Right ventricle myocardium inferior (tissue), 1 donor: ENCODE data around the gene INTS1. TPM values are rescaled to one million over a fixed set of nuclear protein-coding genes. Genes with fewer than 3 reads are reported as not detected.
"Not testable (repeated sequence)": the region's sequence is repeated elsewhere in the genome, so short reads cannot be mapped to it uniquely, and the experiment has no call there.

Experiments
- ATAC-seq: fragments of 200-7000 bp; cut with Tn5 transposase; one replicate; pipeline ENCODE4 v1.9.1; 2020; ENCODE audit warnings: mild to moderate bottlenecking, moderate library complexity
- DNase-seq: peaks from one replicate; pipeline ENCODE4 v3.0.0; 2021; ENCODE audit errors: missing footprints
- intact Hi-C: fragments of 100-400 bp; cut with DNase I; formaldehyde crosslinking; loops from one replicate; pipeline ENCODE4 v1.11.0; 2022
- total RNA-seq: library from RNA; stranded (reverse); fragmentation: NEBNext Ultra II Directional; extraction: Animal tissue kit (Norgen Biotek cat#: 25700); gene quantifications from one replicate; pipeline ENCODE4 v1.2.1, GENCODE V29; 2021
- donor health status: DM: no; HTN: yes; CAD: no; lungs with severe emphysema.

The INTS1 gene
- total RNA-seq, 1 donor from 2014 or later, result 25.8 TPM

DNA sequence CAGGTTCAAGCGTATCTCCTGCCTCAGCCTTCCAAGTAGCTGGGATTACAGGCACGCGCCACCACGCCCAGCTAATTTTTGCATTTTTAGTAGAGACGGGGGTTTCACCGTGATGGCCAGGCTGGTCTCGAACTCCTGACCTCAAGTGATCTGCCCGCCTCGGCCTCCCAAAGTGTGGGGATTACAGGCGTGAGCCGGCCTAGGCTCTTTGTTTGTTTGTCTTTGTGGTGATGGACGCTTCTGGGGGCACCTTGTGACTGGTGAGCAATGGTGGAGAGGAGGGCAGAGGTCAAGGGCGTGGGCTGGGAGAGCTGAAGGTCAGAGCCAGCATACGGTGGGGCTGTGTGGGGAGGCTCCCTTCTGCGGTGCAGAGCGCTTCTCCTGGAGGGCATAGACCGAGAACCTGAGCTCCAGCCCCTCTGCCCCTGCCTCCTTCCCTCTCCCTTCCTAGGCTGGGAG is 11.3 kb upstream of the INTS1 start:
- DNase-seq, result peak; percentile 20
- ATAC-seq, intact Hi-C loops: not testable (repeated sequence)

DNA sequence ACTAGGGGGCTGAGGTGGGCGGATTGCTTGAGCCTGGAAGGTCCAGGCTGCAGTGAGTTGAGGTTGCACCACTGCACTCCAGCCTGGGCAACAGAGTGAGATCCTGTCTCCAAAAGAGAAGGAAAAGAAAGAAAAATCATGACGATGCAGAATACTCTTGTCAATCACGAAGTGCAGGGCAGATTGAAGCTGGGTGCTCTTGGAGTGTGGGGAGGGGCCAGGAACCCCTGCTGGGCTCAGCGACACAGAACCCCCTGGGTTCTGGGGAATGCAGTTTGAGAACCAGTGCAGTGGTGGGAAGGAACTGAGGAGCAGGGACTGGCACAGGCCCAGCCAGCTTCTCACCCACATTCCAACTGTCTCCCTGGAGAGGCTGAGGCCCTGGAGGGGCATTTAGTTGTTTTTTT is 10.8 kb upstream of the INTS1 start:
- DNase-seq (peak; percentile 20), ATAC-seq (no peak)
- intact Hi-C loops, result no loop called here

GRCh38 chr7:1514407-1514806 is 10.2 kb upstream of the INTS1 start:
- intact Hi-C loops, result no loop called here
- peak; percentile 60 for DNase-seq
- no peak for ATAC-seq

DNA sequence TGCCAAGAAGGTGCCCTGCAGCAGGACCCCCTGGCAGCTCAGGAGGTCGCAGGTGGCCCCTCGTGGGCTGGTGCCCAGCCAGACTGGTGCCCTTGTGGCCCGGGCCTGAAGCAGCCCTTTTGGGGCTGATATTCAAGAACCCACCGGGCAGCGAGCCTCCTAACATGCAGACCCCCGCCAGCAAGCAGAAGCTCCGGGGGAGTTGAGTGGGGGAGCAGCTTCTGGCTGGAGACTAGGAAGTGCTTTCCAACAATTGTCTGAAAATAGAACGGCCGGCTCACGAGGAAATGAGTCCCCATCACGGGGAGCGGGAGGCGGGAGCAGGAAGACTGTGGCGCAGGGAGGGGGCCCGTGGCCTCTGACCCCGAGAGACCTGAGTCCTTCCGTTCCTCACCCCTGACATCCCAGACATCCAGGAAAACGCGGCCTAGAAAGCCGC is 9.5 kb upstream of the INTS1 start:
- intact Hi-C loops, result loop anchor here (2.0 kb wide), 1 partner anchor 23 kb away; no protein-coding TSS in a partner anchor
- ATAC-seq (peak; percentile 53), DNase-seq (peak; percentile 76)

GRCh38 chr7:1512781-1513656 is 8.8 kb upstream of the INTS1 start:
- DNase-seq (peak; percentile 88), ATAC-seq (peak; percentile 91)
- intact Hi-C loops, result loop anchor here (2.0 kb wide), 1 partner anchor 24 kb away; no protein-coding TSS in a partner anchor

- intact Hi-C loops, result loop anchor here (2.0 kb wide), 1 partner anchor 25 kb away; no protein-coding TSS in a partner anchor
- no peak for ATAC-seq
- peak; percentile 51 for DNase-seq
Measured at GRCh38 chr7:1511444-1512422, 7.5 kb upstream of the INTS1 start.

DNA sequence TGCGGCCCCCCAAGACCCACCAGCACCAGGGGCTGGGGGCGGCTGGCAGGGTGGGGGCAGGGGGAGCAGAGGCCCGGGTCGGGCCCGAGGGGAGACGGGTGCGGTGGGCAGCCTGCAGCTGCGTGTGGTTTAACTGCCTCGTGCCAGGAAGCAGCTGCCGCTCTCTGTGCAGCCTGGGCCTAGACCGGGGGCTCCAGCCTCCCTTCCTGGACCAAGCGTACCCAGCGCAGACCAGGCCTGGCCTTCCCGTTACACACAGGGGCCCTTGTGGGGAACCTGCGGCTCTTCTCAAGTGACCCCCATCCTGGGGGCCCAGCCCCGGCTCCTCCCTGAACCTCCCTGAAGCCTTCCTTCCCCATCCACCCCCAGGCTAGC is 6.6 kb upstream of the INTS1 start:
- intact Hi-C loops, result no loop called here
- no peak for ATAC-seq
- DNase-seq, result peak; percentile 41

- peak; percentile 49 for DNase-seq
- no peak for ATAC-seq
- intact Hi-C loops, result no loop called here
Measured at GRCh38 chr7:1509226-1509625, 5.0 kb upstream of the INTS1 start.

DNA sequence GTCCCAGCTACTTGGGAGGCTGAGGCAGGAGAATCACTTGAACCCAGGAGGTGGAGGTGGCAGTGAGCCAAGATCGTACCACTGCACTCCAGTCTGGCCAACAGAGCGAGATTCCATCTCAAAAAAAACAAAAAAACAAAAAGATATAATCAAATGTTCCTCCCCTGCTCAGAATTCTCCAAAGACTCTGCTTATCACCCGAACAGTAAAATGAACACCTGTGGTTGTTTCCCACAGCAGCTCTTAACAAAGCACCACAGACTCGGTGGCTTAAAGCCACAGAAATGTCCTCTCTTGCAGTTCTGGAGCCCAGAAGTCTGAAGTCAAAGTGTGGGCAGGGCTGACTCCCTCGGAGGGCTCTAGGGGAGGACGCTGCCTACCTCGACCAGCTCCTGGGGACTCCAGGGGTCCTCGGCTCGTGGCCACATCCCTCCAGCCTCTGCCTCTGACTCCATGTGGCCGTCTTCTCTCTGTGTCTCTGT is 4.1 kb upstream of the INTS1 start:
- DNase-seq (peak; percentile 22), ATAC-seq (no peak)
- intact Hi-C loops, result no loop called here

DNA sequence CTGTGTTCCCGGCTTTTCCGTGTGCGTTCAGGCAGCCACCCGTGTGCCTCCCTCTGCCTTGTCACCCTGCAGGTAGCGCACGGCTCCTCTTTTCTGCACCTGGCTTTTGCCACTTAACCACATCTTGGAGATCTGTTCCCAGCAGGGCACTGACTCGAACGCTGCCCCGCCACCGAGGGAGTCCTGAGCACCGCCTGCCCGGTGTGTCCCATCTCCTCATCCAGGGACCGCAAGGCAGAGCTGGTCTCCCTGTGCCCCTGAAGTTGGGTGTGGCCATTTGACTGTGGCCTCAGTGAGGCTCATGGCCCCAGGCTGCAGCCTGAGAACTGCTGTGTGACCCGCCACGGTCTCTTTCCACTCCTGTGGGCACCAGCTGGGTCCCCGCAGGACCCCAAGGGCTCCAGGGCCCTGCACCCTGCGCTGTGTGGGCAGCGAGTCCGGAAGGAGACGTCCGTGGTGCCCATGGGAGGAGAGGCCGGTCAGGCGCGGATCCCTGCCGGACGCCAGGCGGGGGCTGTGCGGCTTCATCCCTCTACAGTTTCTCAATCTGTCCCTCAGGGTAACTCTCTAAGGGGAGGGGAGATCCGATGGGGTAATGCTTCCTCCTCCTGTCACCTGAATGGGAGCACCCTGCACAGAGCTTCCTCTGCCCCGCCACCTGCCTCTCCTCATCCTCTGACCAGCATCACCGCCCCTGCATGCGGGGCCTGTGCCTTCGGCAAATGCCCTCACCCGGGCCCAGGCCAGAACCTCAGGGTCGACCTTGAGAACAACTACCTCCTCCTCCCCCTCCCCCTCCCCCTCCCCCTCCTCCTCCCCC is 1.8 kb upstream of the INTS1 start:
- intact Hi-C loops, result loop anchor here (2.0 kb wide), 1 partner anchor 27 kb away; no protein-coding TSS in a partner anchor
- DNase-seq (peak; percentile 66), ATAC-seq (no peak)

DNA sequence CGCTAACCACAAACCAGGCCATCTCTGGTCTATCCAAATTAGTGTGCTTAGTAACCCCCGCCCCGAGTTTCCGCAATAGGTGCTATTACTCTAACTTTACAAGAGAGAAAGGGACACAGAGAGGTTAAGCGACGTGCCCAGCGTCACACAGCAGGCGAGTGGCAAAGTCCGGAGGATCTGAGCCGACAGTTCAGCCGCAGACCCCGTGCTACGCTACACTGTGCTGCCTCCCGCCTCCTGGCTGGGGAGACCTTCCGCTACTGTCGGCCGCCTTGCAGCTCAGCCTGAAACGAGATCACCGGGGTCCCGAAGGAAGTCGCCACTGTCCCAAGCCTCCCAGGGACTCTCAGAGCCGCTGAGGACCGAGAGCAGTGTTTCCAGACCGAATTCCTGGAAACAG is 799 bp downstream of the INTS1 start:
- ATAC-seq (no peak), DNase-seq (peak; percentile 60)
- intact Hi-C loops, result no loop called here

- DNase-seq (peak; percentile 47), ATAC-seq (no peak)
- intact Hi-C loops, result no loop called here
Measured at GRCh38 chr7:1502845-1503244, 1.3 kb downstream of the INTS1 start.

DNA sequence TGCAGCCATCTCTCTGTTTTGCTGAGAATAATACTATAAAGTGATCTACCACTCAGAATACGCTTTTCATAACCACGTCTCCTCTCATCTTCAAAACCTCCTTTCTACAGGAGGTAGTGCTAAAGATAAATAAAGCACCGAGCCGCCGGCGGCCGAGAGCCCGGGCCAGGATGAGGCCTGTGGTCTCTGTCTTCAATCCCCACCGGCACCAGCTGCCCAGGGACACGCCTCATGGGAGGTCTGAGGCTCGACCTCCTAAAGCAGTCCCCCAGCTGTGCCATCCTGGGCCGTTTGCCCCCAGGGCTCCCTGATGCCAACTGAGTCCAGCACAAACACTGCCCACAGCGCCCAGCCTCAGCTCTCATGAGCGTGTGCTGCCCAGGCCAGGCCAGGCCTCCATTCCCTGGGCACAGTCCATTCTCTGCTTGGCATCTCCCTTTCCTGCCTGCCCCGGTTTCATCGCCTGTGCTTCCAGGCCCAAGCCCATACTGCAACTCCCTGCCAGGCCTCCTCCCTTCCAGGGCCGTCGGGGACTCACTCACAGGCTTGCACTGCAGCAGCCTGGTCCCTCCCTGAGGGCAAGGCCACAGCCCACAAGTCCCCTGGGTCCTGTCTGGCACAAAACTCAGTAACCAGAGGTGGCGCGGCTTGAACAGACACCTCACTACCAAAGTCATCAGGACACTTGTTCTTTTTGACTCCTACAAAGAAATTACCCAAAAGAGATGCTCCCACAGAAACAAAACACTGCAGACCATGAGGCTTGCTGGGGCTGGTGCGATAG is 2.5 kb downstream of the INTS1 start:
- DNase-seq, result no peak
- no peak for ATAC-seq
- intact Hi-C loops, result no loop called here

DNA sequence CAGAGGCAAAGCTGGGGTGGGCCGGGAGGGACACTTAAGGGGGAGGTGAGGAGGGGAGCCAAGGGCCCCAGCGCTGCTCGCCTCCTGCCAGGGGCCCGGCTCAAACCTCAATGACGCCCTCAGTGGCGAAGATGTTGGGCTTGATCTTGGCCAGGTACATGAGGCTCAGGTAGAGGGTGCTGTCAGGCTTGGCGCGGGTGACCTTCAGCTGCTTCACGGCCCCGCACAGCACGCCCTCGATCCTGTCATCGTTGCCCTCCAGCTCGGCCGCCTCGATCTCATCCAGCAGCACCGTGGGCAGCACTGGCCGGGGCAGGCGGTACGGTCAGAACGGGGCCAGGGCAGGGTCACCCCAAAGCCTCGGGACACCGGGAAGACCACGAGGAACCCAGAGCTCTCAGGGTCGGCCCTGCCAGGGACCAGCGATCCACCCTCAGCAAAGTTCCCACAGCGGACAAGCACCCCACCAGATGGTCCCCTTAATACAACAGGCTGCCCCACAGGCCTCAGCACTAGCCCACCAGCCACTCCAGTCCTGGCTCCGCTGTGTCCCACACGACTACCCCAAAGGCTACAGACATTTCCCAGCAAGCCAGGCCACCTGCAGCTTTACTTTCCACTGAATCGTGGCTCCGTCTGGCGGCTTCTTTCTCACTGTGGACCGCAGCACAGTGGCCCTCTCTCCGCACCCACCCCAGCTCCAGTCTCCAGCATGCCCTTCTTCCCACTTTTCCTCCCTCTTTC is 4.0 kb downstream of the INTS1 start:
- intact Hi-C loops, result no loop called here
- DNase-seq (no peak), ATAC-seq (no peak)

DNA sequence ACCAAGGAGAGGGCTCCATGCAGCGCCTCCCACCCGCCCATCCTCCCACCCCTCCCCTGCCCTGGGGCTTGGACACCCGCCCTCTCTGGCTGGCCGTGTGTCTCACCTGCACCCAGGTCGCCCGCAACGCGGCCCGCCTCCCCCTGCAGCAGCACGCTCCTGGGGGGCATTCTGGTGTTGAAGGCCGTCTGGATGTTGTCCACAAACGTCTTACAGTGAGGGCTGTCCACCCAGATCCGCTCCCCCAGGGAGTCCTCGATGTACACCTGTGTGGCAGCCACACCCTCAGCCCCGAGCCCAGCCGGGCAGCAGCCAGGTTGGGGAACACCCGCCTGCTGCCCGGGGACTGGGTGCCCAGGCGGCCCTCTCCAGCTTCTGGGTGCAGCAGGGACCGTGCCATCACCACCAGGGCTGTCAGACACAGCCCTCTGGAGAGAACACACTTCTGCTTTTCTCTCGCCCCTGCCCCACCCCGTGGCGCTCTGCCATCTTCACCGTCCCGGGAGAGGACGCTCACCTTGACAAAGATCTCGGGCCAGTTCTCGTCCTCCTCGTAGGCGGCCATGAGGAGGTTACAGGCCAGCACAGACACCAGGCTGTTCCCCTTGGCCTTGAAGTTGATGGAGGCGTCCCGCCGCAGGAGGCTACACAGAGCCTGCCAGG is 4.7 kb downstream of the INTS1 start:
- intact Hi-C loops, result no loop called here
- ATAC-seq (no peak), DNase-seq (no peak)
